Activated CD8-positive, alpha-beta memory T cell treated with anti-CD3 and anti-CD28 coated beads for 24 hours (primary cell): ENCODE measurements around the gene NINJ2.
A peak's percentile ranks its signal among the peaks of the same experiment; 100 is the strongest.
"Not testable (repeated sequence)": the region's sequence is repeated elsewhere in the genome, so short reads cannot be mapped to it uniquely, and the experiment has no call there.

Experiments used
- DNase-seq: peaks from one replicate; pipeline ENCODE4 v3.0.0-alpha.2; 2020

Gene NINJ2

GRCh38 chr12:583251-583869, 79.9 kb downstream of the NINJ2 start:
- no peak for DNase-seq

GRCh38 chr12:581746-582145, 81.5 kb downstream of the NINJ2 start:
- DNase-seq: no peak

- no peak for DNase-seq
Observed at GRCh38 chr12:581321-581720, 81.9 kb downstream of the NINJ2 start.

GRCh38 chr12:580813-581212, 82.4 kb downstream of the NINJ2 start:
- DNase-seq: no peak

- no peak for DNase-seq
Observed at GRCh38 chr12:579420-580110, 83.7 kb downstream of the NINJ2 start.

GRCh38 chr12:578748-579419, 84.4 kb downstream of the NINJ2 start:
- no peak for DNase-seq

- not testable (repeated sequence) for DNase-seq
Observed at GRCh38 chr12:577994-578747, 85.1 kb downstream of the NINJ2 start.

- no peak for DNase-seq
Observed at GRCh38 chr12:576615-577110, 86.6 kb downstream of the NINJ2 start.

GRCh38 chr12:575948-576614, 87.2 kb downstream of the NINJ2 start:
- DNase-seq: peak; percentile 98

GRCh38 chr12:575129-575502, 88.1 kb downstream of the NINJ2 start:
- no peak for DNase-seq

GRCh38 chr12:574475-575128, 88.6 kb downstream of the NINJ2 start:
- DNase-seq: no peak

- no peak for DNase-seq
Observed at GRCh38 chr12:573232-573631, 90.0 kb downstream of the NINJ2 start.

- peak; percentile 58 for DNase-seq
Observed at GRCh38 chr12:572532-572899, 90.7 kb downstream of the NINJ2 start.

GRCh38 chr12:571795-572531, 91.3 kb downstream of the NINJ2 start:
- no peak for DNase-seq

GRCh38 chr12:570921-571794, 92.1 kb downstream of the NINJ2 start:
- DNase-seq: no peak

- DNase-seq: no peak
Observed at GRCh38 chr12:570435-570920, 92.8 kb downstream of the NINJ2 start.

- peak; percentile 96 for DNase-seq
Observed at GRCh38 chr12:569803-570434, 93.3 kb downstream of the NINJ2 start.

- DNase-seq: no peak
Observed at GRCh38 chr12:569091-569676, 94.1 kb downstream of the NINJ2 start.

GRCh38 chr12:568486-568885, 94.8 kb downstream of the NINJ2 start:
- no peak for DNase-seq
